ENCODE data around the gene SLC35G1. TPM values are rescaled to one million over a fixed set of nuclear protein-coding genes. Genes with fewer than 3 reads are reported as not detected.

Gene SLC35G1
- total RNA-seq, 1 donor from 2014 or later = 4.2 TPM

GRCh38 chr10:93947524-93947923 is 53.7 kb downstream of the SLC35G1 start:
- no peak for DNase-seq (ENCODE audit: low read depth, low spot score)

GRCh38 chr10:93951905-93952304 is 58.1 kb downstream of the SLC35G1 start:
- no peak for DNase-seq (ENCODE audit: low read depth, low spot score)

Other genes starting within 250 kb of the SLC35G1 start
- gene FRA10AC1, start 191.4 kb upstream of the SLC35G1 start, total RNA-seq = 5.7 and 6.7 TPM in 2 replicates
- not detected in 2 replicates for gene LGI1, start 136.0 kb upstream of the SLC35G1 start, total RNA-seq
- 0.04 and 0.07 TPM in 2 replicates for gene PLCE1, start 100.0 kb downstream of the SLC35G1 start, total RNA-seq